D721Med (cell line): Measurements from ENCODE around the gene SLC15A4.
"Not testable (repeated sequence)": the region's sequence is repeated elsewhere in the genome, so short reads cannot be mapped to it uniquely, and the experiment has no call there.

Experiments used
- DNase-seq: peaks from one replicate; pipeline ENCODE4 v3.0.0; 2011; ENCODE audit warnings: low spot score; ENCODE audit not compliant: insufficient read length
- FAIRE-seq: peaks from 2 replicates; lab custom pipeline; 2011; peaks lifted over from hg19 to GRCh38; lab: Jason Lieb, UNC
- CTCF ChIP-seq: IDR thresholded peaks from 2 replicates; pipeline ENCODE4 v1.5.1; 2012; ENCODE audit warnings: mild to moderate bottlenecking, control low read depth; ENCODE audit not compliant: insufficient read depth; ENCODE audit errors: missing control alignments

The SLC15A4 gene

GRCh38 chr12:128843538-128843937 lies 19.8 kb upstream of the SLC15A4 start:
- FAIRE-seq (no peak), DNase-seq (no peak)
- TF ChIP-seq CTCF: no peak

- FAIRE-seq (no peak), DNase-seq (no peak)
- TF ChIP-seq CTCF: no peak
Observed at GRCh38 chr12:128842579-128842978, 18.8 kb upstream of the SLC15A4 start.

- DNase-seq (no peak), FAIRE-seq (no peak)
- TF ChIP-seq CTCF: no peak
Observed at GRCh38 chr12:128840862-128841468, 17.2 kb upstream of the SLC15A4 start.

GRCh38 chr12:128839885-128840284 lies 16.1 kb upstream of the SLC15A4 start:
- FAIRE-seq, DNase-seq: not testable (repeated sequence)

GRCh38 chr12:128833418-128833817 lies 9.7 kb upstream of the SLC15A4 start:
- FAIRE-seq (no peak), DNase-seq (no peak)
- no peak for TF ChIP-seq CTCF

GRCh38 chr12:128830505-128830893 lies 6.7 kb upstream of the SLC15A4 start:
- TF ChIP-seq CTCF: no peak
- FAIRE-seq: peak; percentile 58
- no peak for DNase-seq

GRCh38 chr12:128829861-128830504 lies 6.2 kb upstream of the SLC15A4 start:
- no peak for DNase-seq
- no peak for TF ChIP-seq CTCF
- no peak for FAIRE-seq
